GM12891 (cell line): ENCODE measurements around the gene WASHC2C.
"Not testable (repeated sequence)": the region's sequence is repeated elsewhere in the genome, so short reads cannot be mapped to it uniquely, and the experiment has no call there.

ENCODE experiments used
- POLR2A ChIP-seq: IDR thresholded peaks from 2 replicates; pipeline ENCODE4 v1.6.1; 2011; ENCODE audit warnings: low read depth, low read length, control low read depth
- POLR2AphosphoS5 ChIP-seq: IDR thresholded peaks from 2 replicates; pipeline ENCODE4 v1.6.1; 2011; ENCODE audit warnings: low read depth, low read length, control low read depth
- SPI1 ChIP-seq: IDR thresholded peaks from 2 replicates; pipeline ENCODE4 v1.6.1; 2011; ENCODE audit warnings: low read depth, low read length, control low read depth
- TAF1 ChIP-seq: IDR thresholded peaks from 2 replicates; pipeline ENCODE4 v1.6.1; 2011; ENCODE audit warnings: low read depth, low read length, control low read depth

DNA sequence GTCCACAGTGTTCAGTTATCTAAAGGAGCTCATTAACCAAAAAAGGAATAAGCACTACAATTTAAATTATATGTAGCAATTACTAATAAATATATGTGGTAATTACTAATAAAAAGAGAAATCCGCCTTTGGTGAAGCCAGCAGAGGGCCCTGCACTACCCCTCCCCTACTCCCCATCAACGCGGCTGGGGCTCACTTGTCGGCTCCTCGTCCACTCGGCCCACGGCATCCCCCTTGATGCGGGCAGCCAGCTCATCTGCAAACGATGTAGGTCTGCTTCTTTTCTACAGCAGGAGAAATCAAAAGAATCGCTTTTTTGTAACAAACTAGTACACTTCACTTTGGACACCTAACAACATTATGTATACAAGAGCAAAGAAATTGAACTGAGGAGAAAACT, 5.6 kb upstream of the WASHC2C start:
- TF ChIP-seq POLR2AphosphoS5, TAF1, SPI1, POLR2A: not testable (repeated sequence)
